HG03103 (cell line): ENCODE data around the gene CIDEB.

ENCODE experiments used
- ATAC-seq: cut with Tn5 transposase; IDR thresholded peaks from one replicate; pipeline ENCODE4 v1.9.1; 2021; ENCODE audit warnings: low read depth; ENCODE audit not compliant: unreplicated experiment

The CIDEB gene

GRCh38 chr14:24258119-24258518 is 49.7 kb downstream of the CIDEB start:
- ATAC-seq, result no peak

GRCh38 chr14:24256960-24257359 is 50.8 kb downstream of the CIDEB start:
- ATAC-seq, result no peak

- ATAC-seq, result no peak
Measured at GRCh38 chr14:24255931-24256711, 51.7 kb downstream of the CIDEB start.

- ATAC-seq, result no peak
Measured at GRCh38 chr14:24255438-24255837, 52.3 kb downstream of the CIDEB start.
